Rectal smooth muscle tissue (tissue), 1 donor: ENCODE measurements around the gene GPATCH1.

ENCODE experiments used
- H3K27ac ChIP-seq: one replicate; pipeline ENCODE4 v1.7.0; 2013; ENCODE audit warnings: low read depth, low read length, inconsistent platforms
- H3K27me3 ChIP-seq: one replicate; pipeline ENCODE4 v1.7.0; 2013; ENCODE audit warnings: low read length; ENCODE audit not compliant: control insufficient read depth, insufficient read depth
- H3K36me3 ChIP-seq: one replicate; pipeline ENCODE4 v1.7.0; 2013; ENCODE audit warnings: low read length; ENCODE audit not compliant: control insufficient read depth, insufficient read depth
- H3K4me1 ChIP-seq: one replicate; pipeline ENCODE4 v1.7.0; 2013; ENCODE audit warnings: low read length; ENCODE audit not compliant: control insufficient read depth, insufficient read depth
- H3K4me3 ChIP-seq: one replicate; pipeline ENCODE4 v1.7.0; 2013; ENCODE audit warnings: low read length
- H3K9ac ChIP-seq: one replicate; pipeline ENCODE4 v1.7.0; 2013; ENCODE audit warnings: low read length

The GPATCH1 gene

DNA sequence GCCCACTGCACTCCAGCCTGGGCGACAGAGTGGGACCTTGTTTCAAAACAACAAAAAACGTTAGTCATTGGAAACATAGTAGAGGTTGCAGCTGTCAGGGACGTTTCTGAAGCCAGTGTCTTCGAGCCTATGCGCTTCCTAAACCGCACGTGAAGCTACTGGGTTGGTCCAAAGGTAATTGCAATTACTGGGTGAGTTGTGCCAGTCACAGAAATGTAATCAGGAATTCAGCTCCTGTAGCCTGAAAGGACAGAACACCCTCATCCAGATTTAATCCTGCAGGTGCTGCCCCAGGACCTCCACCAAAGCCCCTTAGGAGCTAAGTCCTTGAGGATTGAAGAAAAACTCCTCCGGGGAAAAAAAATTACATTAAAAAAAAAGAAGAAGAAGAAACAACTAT is 13.9 kb upstream of the GPATCH1 start:
- Histone ChIP-seq H3K4me1 (no peaks in the 10 kb centered on the region), H3K36me3 (no peaks in the 10 kb centered on the region), H3K4me3 (no peak overlapping the region), H3K27ac (no peak overlapping the region), H3K27me3 (no peaks in the 10 kb centered on the region), H3K9ac (no peak overlapping the region)

DNA sequence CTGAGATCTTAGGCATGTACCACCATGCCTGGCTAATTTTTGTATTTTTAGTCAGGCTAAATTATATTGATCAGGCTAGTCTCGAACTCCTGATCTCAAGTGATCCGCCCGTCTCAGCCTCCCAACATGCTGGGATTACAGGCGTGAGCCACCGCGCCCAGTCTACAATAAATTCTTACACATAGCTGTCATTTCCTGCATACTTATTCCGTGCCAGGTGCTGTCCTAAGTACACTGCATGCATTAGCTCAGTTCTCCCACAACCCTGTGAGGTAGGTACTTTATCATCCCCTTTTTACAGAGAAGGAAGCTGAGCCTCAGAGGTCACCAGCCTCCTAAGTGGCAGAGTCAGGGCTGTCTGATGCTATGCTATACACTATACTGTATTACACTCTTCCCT is 9.1 kb upstream of the GPATCH1 start:
- no peaks in the 10 kb centered on the region for H3K27me3 ChIP-seq
- H3K36me3 ChIP-seq, result no peaks in the 10 kb centered on the region
- H3K9ac ChIP-seq, result no peak overlapping the region
- no peak overlapping the region for H3K4me3 ChIP-seq
- H3K4me1 ChIP-seq, result no peaks in the 10 kb centered on the region
- H3K27ac ChIP-seq, result no peak overlapping the region

DNA sequence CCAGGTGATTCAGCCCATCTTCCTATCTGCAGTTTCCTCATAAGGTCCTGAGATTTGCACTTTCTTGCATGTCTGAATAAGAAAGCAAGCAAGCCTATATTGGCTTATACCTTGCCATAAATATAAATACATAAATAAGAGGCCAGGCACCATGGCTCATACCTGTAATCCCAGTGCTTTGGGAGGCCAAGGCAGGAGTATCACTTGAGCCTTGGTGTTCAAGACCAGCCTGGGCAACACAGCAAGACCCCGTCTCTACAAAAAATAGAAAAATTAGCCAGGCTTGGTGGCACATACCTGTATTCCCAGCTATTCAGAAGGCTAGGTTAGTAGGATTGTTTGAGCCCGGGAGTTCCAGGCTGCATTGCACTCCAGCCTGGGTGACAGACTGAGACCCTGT is 5.5 kb upstream of the GPATCH1 start:
- Histone ChIP-seq H3K9ac (no peak overlapping the region), H3K36me3 (no peaks in the 10 kb centered on the region), H3K27ac (no peak overlapping the region), H3K27me3 (no peaks in the 10 kb centered on the region), H3K4me3 (no peak overlapping the region), H3K4me1 (no peaks in the 10 kb centered on the region)

DNA sequence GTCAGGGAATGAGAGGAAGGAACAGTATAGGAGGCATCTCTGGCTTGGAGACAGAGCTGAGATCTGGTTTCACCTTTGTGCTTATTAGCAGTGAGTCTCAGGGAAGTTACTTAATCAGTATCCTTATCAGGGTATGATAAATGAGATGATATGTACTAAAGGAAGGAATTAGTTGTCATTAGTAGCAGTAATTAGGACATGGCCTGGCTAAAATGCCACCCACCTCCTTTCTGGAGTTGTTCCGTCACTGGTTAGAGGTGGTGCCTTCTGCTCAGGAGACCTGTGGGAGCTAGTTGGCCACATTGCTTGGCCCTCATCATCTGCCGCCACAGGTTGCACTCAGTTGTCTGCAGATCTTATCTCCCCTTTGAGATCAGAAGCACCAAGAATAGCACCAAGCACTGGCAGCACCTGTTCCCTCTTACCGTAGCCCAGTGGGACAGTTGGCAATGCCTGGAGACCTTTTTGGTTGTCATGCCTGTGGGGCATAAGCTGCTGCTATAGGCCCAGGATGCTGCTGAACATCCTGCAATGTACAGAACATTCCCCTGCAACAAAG is 4.7 kb downstream of the GPATCH1 start:
- Histone ChIP-seq H3K4me3 (no peak overlapping the region), H3K27ac (no peak overlapping the region), H3K4me1 (peaks cover 8% of the 10 kb centered on the region), H3K27me3 (no peaks in the 10 kb centered on the region), H3K36me3 (no peaks in the 10 kb centered on the region), H3K9ac (no peak overlapping the region)

DNA sequence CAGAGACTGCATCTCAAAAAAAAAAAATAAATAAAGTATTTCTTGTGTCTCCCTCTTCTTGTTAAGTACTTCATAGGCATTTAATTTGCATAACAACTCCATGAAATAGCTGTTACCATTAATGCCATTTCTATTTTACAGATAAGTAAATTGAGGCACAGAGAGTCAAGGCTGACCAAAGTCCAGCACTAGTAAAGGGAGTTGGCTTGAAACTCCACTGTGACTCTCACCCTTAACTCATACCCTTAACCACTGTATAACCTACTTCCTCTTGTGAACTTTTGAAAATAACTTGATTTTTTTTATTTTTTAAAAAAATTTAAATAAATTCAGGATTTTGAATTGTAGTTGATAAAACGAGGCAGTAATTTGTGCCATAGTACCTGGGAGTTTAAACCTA is 6.0 kb downstream of the GPATCH1 start:
- H3K4me3 ChIP-seq, result no peak overlapping the region
- H3K36me3 ChIP-seq, result no peaks in the 10 kb centered on the region
- no peak overlapping the region for H3K27ac ChIP-seq
- H3K4me1 ChIP-seq, result peaks cover 3% of the 10 kb centered on the region
- H3K9ac ChIP-seq, result no peak overlapping the region
- no peaks in the 10 kb centered on the region for H3K27me3 ChIP-seq

DNA sequence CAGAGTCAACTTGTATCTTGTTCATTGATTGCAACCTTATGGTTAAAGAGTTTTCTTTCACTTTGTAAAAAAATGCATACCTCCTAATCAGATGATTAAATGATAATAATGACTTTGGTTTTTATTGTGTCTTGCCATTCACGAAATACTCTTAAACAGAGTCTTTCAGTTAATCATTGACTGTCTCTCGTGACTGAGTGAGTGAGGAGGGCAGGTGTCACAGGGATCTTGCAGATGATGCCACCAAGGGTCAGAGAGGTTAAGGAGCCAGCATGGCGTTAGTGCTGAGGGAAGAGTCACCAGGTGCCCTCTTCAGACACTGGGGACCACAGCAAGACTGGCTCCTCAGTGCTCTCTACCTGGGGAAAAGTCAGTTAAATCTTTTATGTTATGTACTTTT is 8.0 kb downstream of the GPATCH1 start:
- Histone ChIP-seq H3K4me1 (no peaks in the 10 kb centered on the region), H3K36me3 (peaks cover 11% of the 10 kb centered on the region), H3K4me3 (no peak overlapping the region), H3K27me3 (no peaks in the 10 kb centered on the region), H3K9ac (no peak overlapping the region), H3K27ac (no peak overlapping the region)

DNA sequence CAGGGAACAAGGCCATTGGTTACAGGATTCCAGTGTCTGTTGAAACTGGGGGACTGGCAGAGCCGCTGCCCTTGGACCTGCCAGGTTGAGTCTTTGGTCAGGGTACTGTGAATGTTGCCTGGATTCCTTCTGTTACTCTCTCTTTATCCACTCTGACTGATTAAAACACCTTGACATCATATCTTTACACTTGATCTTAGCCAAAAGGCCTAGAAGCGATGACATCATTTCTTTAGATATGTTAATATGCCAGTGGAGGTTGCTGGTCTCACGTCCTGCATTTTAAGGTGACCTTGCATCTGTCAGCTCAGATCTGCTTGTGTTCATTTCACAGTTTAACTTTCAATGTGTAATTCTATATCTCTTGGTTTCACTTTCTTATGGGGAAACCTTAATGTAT is 9.2 kb downstream of the GPATCH1 start:
- Histone ChIP-seq H3K27ac (no peak overlapping the region), H3K36me3 (peaks cover 13% of the 10 kb centered on the region), H3K27me3 (no peaks in the 10 kb centered on the region), H3K4me3 (no peak overlapping the region), H3K4me1 (no peaks in the 10 kb centered on the region), H3K9ac (no peak overlapping the region)

DNA sequence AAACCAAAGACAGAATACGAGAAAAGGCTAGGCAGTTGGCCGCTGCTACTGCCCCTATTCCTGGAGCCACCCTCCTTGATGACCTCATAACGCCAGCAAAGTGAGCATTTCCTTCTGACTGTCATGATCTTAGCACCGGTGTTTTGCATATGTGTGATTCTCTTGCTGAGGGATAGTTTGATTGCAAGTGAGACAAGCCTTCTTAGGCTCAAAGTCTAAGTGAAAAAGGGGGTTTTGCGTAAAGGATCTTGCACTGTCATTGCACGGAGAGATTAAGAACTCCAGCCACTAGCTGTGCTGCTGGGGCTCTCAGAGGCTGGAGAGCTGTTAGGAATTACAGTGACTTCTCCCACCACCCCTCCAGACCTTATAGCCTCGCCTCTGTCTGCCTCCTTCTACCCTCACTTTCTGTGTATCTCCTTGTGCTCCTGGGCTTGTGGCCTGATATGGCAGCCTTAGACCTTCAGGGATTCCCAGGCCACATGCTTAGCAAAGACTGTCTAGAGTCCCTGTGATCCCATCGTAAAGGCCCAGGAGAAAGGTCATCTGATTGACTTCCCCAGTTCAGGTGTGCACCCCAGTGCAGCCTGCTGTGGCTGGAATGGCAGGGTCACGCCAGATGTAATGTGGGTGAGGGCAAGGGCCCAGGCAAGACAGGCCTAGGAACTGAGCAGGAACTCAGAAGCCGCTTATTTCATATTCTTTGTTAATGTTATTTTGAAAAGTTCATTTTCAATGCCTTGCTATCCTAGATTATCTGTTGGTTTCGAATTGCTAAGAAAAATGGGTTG is 12.6 kb downstream of the GPATCH1 start:
- Histone ChIP-seq H3K4me1 (no peaks in the 10 kb centered on the region), H3K36me3 (peaks cover 33% of the 10 kb centered on the region), H3K4me3 (no peak overlapping the region), H3K9ac (no peak overlapping the region), H3K27ac (no peak overlapping the region), H3K27me3 (no peaks in the 10 kb centered on the region)

DNA sequence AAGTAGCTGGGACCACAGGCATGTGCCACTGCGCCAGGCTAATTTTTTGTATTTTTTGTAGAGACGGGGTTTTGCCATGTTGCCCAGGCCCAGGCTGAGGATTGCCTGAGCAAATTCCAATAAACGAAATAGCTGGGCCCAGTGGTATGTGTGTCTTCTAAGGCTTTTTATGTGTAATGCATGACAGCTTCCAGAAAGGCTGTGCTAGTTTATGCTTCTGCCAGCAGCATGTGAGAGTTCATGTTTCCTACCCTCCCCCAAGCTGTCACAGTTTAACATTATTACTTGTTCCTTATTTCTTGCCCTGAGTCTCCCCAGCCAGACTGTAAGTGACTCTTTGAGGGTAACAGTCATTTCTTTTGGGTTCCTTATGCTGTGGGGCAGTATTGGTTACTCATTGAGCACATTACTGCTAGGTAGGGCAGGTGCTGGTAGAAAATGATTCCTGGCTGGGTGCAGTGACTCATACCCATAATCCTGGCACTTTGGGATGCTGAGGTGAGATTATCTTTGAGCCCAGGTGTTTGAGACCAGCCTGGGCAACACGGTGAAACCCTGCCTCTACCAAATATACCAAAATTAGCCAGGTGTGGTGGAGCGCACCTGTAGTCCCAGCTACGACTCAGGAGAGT is 13.6 kb downstream of the GPATCH1 start:
- Histone ChIP-seq H3K4me3 (no peak overlapping the region), H3K27me3 (no peaks in the 10 kb centered on the region), H3K27ac (no peak overlapping the region), H3K4me1 (no peaks in the 10 kb centered on the region), H3K36me3 (peaks cover 37% of the 10 kb centered on the region), H3K9ac (no peak overlapping the region)

DNA sequence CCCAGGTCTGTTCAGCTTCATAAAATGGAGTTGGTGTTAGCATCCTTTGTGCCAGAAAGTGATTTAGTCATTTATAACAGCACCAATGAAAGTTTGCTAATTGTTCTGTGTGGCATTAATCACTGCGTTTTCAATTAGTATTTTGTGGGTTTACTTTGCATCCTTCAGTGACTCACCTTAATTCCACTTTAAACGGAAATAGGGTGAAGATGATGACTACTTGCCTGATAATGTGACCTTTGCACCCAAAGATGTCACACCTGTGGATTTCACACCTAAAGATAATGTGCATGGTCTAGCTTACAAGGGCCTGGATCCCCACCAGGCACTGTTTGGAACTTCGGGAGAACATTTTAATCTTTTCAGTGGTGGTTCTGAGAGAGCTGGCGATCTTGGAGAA is 15.0 kb downstream of the GPATCH1 start:
- Histone ChIP-seq H3K36me3 (peaks cover 43% of the 10 kb centered on the region), H3K27ac (no peak overlapping the region), H3K9ac (no peak overlapping the region), H3K27me3 (no peaks in the 10 kb centered on the region), H3K4me3 (no peak overlapping the region), H3K4me1 (no peaks in the 10 kb centered on the region)

DNA sequence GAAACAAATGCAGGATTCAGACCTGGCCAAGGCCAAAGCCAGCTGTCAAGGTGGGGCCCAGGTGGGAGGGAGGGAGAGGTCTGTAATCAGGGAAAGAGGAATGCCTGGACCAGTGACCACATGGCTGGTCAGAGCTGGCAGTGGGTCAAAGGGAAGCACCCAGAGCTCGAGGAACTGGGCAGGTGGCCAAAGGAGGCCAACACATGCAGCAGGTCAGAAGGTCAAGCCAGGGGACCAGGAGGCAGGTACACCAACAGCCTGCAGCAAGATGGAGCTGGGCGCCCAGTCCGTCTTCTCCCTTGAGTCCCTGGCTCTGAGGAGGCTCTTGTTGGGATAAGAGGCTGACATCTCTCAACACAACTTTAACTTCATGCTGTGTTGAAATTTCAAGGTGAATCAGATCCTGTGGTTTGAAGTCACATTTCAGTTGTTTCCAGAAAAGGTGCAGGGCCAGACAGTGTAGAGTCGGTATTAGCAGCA is 17.1 kb downstream of the GPATCH1 start:
- Histone ChIP-seq H3K4me3 (no peak overlapping the region), H3K4me1 (no peaks in the 10 kb centered on the region), H3K27ac (no peak overlapping the region), H3K36me3 (peaks cover 45% of the 10 kb centered on the region), H3K9ac (no peak overlapping the region), H3K27me3 (no peaks in the 10 kb centered on the region)

DNA sequence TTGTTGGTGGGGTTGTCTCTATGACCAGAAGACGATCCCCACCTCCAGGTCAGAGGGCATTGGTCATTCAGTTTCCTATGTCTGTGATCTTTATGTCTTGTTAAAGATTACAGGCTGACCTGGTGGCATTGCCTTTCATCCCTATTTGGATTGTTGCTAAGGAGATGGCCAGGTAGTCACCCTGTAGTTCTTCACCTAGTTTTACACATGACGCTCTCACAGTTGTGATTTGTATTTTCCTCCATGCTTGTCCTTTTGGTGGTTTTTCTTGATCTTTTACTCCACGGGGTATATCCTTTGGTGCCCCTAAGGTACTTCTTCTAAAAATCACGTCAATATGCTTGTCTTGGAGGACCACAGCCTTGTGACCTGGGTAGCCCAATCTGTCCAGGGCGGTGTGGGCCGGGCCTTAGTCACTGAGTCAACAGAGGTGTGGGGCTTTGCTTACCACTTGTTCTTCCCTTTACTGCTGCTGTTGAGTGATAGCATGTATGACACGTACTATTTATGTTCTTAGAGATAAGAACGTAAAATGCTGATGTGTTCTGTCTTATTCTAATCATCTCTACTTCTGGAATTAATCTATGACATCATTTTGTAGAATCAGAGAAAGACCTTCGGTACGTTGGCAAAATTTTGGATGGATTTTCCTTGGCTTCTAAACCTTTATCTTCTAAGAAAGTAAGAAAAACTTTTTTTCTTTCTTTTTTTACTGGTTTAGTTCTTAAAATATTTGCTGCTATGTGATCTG is 20.1 kb downstream of the GPATCH1 start:
- H3K27ac ChIP-seq, result no peak overlapping the region
- no peak overlapping the region for H3K9ac ChIP-seq
- H3K4me1 ChIP-seq, result no peaks in the 10 kb centered on the region
- H3K36me3 ChIP-seq, result peaks cover 40% of the 10 kb centered on the region
- H3K27me3 ChIP-seq, result no peaks in the 10 kb centered on the region
- no peak overlapping the region for H3K4me3 ChIP-seq
